Measurements from ENCODE around the gene CDK2.
"Not testable (repeated sequence)": the region's sequence is repeated elsewhere in the genome, so short reads cannot be mapped to it uniquely, and the experiment has no call there.

CDK2 gene

DNA sequence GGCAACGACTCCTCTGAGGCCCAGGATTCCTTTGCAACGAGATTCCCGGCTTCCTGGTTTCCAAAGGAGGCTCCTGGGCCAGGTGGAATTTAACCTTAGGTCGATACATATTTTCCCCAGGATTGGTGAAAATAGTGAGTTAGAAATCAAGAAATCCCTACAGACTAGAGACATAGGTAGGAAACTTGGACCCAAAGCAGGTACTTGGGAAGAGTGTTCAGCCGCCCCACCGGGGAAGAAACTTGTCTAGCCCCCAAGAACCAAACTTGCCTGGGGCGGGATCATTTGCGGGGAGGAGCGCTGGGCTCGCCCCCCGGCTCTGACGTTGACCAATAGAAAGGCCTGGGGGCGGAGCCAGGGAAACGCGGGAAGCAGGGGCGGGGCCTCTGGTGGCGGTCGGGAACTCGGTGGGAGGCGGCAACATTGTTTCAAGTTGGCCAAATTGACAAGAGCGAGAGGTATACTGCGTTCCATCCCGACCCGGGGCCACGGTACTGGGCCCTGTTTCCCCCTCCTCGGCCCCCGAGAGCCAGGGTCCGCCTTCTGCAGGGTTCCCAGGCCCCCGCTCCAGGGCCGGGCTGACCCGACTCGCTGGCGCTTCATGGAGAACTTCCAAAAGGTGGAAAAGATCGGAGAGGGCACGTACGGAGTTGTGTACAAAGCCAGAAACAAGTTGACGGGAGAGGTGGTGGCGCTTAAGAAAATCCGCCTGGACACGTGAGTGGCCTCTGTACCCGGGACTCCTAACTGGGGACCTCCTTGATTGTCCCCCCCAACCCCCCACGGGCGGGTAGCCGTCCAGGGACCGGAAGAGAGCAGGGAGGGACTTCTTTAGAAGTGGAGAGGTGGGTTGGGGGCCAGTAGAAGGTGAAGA, at the start of gene CDK2:
Gene CDK2, plus strand, starts transcription at position 423 of the 874 bp plus-strand sequence. Its CDS starts 179 bp downstream, at position 602.
- Mint-ChIP-seq H3K27me3 (no peaks in the 10 kb centered on the region), H3K4me1 (peaks cover 27 to 38% of the 10 kb centered on the region in 2 donors), H3K4me3 (peak within 1 kb of the TSS; percentile 94 to 97), H3K9me3 (no peaks in the 10 kb centered on the region), H3K27ac (peak within 1 kb of the TSS; percentile 96), H3K36me3 (peaks cover 14 to 25% of the 10 kb centered on the region in 2 donors)
- ATAC-seq (replicated peaks): peak; percentile 89 to 93
- peak; percentile 83 for DNase-seq

DNA sequence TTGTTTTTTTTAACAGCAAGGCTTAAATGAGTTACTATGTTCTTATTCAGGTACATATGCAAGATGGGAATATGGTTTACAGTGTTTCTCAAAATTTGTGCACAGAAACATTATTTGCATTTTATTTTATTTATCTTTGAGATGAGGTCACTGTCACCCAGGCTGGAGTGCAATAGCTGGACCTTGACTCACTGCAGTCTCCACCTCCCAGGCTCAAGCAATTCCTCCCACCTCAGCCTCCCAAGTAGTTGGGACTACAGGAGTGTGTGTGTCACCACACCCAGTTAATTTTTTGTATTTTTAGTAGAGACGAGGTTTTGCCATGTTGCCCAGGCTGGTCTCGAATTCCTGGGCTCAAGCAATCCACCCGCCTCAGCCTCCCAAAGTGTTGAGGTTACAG, 47.6 kb upstream of the CDK2 start:
- not testable (repeated sequence) for DNase-seq; H3K27ac Mint-ChIP-seq; ATAC-seq (replicated peaks); H3K27me3 Mint-ChIP-seq; H3K4me3 Mint-ChIP-seq; H3K9me3 Mint-ChIP-seq
- Mint-ChIP-seq H3K4me1 (peaks cover 15 to 35% of the 10 kb centered on the region in 2 donors), H3K36me3 (peaks cover 30 to 35% of the 10 kb centered on the region in 2 donors)

DNA sequence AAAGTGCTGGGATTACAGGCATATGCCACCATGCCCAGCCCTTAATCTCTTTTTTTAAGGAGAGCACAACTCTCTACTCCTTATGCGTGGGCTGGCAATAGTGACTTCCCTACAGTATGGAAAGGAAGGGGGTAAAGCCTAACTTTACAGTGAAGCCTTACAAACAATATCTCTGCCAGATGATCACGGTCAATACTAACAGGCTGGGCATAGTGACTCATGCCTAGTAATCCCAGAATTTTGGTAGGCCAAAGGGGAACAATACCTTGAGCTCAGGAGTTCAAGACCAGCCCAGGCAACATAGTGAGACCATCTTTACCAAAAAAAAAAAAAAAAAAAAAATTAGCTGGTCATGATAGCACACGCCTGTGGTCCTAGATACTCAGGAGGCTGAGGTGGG, 44.5 kb upstream of the CDK2 start:
- DNase-seq: no peak
- Mint-ChIP-seq H3K4me1 (peaks cover 23 to 33% of the 10 kb centered on the region in 2 donors), H3K36me3 (peaks cover 26 to 38% of the 10 kb centered on the region in 2 donors), H3K27me3 (no peaks in the 10 kb centered on the region), H3K4me3 (no peak overlapping the region), H3K27ac (no peak overlapping the region), H3K9me3 (no peaks in the 10 kb centered on the region)
- no peak for ATAC-seq (replicated peaks)

DNA sequence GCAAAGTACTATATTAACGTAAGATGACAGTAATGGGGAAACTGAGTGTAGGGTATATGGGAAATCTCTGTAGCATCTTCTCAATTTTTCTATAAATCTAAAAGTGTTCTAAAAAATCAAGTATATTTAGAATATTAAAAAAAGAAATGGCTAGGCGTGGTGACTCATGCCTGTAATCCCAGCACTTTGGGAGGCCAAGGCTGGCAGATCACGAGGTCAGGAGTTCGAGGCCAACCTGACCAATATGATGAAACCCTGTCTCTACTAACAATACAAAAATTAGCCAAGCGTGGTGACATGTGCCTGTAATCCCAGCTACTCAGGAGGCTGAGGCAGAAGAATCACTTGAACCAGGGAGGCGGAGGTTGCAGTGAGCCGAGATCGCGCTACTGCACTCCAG, 43.0 kb upstream of the CDK2 start:
- ATAC-seq (replicated peaks): not testable (repeated sequence)

DNA sequence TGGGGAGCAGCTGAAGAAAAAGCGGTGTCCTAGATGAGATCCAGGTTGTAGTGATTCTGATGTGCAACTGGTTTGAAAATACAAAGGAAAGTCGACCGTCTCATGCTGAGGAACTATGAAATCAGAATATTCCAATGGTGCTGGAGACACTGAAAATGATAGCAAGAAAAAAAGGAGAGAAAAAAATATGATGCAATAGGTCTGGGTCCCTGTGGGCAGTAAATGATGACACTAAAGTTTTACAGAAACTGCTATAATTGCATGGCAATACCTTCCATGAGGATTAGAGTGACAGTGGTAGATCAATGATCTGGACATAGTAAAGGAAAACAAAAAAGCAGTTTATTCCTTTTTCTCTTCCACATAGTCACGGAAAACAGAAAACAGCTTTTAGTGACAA, 41.3 kb upstream of the CDK2 start:
- Mint-ChIP-seq H3K4me3 (peak overlapping the region; percentile 90 to 98), H3K36me3 (peaks cover 25 to 35% of the 10 kb centered on the region in 2 donors), H3K4me1 (peaks cover 35 to 49% of the 10 kb centered on the region in 2 donors), H3K27me3 (no peaks in the 10 kb centered on the region), H3K27ac (peak overlapping the region; percentile 1), H3K9me3 (no peaks in the 10 kb centered on the region)
- ATAC-seq (replicated peaks) (no peak), DNase-seq (no peak)

More for the DNA sequence above, 43.0 kb upstream of the CDK2 start:
- DNase-seq, H3K27me3 Mint-ChIP-seq, H3K27ac Mint-ChIP-seq, H3K9me3 Mint-ChIP-seq, H3K4me3 Mint-ChIP-seq: not testable (repeated sequence)
- peaks cover 22 to 33% of the 10 kb centered on the region in 2 donors for H3K4me1 Mint-ChIP-seq
- H3K36me3 Mint-ChIP-seq: peaks cover 25 to 35% of the 10 kb centered on the region in 2 donors

DNA sequence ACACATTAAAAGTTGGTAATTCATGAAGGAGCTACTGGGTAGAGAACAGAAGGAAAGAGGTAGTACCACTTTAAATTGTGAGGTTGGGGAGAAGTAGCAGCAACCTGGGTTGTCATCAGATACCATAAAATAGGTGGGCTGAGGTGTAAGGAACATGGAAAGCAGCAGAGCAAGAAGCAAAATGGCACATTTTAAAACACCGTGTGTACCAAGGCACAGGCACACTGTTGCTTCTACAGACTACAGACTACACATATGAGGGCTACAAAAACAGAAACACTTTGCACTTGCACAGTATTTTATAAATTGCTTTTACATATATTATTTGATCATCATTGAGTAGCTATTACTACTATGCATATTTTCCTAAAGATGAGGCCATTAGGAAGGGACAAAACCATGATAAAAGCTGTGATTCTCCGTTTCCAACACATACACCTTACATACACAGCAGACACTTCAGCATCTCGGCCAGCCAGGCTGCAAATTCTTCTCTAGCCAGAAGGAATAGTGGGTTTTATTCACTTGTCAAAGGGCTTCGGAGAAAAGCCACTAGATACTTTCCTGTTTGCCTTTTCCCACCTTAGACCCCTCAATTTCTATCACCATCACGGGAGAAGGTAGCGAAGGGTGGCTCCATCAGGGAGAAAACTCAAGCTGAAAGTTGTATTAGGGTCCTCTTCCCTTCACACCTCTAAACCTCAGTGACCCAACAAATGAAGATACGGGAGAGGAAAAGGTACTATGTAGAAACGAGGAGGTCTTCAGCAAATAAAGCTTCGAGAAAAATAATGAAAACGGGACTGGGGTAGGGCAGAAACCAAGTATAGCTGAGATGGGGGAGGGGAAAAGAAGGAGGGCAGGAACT, 40.5 kb upstream of the CDK2 start:
- Mint-ChIP-seq H3K27me3 (no peaks in the 10 kb centered on the region), H3K27ac (peak overlapping the region; percentile 99), H3K4me3 (peak overlapping the region; percentile 90 to 98), H3K36me3 (peaks cover 25 to 36% of the 10 kb centered on the region in 2 donors), H3K4me1 (peaks cover 40 to 57% of the 10 kb centered on the region in 2 donors), H3K9me3 (no peaks in the 10 kb centered on the region)
- peak in 1 of 2 donors; percentile 0 for ATAC-seq (replicated peaks)
- DNase-seq: no peak

DNA sequence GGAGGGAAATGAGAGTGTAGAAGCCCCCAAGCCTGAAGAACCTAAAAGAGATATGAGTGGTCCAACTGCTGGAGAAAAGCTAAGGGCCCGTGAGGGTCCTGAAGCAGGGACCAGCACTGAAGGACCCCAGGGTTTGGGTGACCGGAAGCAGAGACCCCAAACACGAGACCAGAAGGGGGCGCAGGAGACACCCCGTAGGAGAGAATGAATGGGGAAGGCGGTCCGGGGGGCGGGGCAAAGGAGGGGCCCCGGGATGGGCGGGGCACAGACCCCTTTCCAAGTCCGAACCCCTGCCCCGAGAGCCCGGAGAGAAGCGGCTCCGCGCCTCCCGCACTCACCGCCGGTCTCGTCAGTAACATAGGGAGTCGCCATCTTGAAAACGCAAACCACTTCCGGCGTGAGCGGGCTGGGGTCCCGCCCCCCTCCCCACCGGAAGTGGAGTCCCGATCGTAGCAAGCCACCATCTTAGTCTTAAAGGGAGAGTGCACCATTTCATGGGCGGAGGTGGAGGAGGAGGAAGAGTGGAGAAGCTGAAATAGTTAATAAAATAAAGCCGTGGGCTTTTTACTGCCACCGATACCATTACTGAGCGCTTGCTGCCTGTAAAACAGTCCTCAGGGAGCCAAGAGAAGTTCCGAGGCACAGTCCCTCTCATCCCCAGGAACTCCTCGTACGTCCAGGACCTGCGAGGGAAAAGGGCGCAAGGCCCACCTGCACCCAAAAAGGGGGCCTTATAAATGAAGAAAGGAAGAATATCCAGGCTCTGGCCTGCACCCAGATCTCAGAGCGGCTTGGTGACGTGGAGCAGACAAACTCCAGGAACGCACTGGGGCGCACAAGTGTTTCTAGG, 39.7 kb upstream of the CDK2 start:
- H3K36me3 Mint-ChIP-seq: peaks cover 24 to 38% of the 10 kb centered on the region in 2 donors
- H3K4me3 Mint-ChIP-seq: peak overlapping the region; percentile 90 to 98
- H3K27ac Mint-ChIP-seq: peak overlapping the region; percentile 99
- H3K4me1 Mint-ChIP-seq: peaks cover 42 to 59% of the 10 kb centered on the region in 2 donors
- no peaks in the 10 kb centered on the region for H3K27me3 Mint-ChIP-seq
- no peaks in the 10 kb centered on the region for H3K9me3 Mint-ChIP-seq
- ATAC-seq (replicated peaks): peak; percentile 57 to 59
- peak; percentile 78 for DNase-seq

DNA sequence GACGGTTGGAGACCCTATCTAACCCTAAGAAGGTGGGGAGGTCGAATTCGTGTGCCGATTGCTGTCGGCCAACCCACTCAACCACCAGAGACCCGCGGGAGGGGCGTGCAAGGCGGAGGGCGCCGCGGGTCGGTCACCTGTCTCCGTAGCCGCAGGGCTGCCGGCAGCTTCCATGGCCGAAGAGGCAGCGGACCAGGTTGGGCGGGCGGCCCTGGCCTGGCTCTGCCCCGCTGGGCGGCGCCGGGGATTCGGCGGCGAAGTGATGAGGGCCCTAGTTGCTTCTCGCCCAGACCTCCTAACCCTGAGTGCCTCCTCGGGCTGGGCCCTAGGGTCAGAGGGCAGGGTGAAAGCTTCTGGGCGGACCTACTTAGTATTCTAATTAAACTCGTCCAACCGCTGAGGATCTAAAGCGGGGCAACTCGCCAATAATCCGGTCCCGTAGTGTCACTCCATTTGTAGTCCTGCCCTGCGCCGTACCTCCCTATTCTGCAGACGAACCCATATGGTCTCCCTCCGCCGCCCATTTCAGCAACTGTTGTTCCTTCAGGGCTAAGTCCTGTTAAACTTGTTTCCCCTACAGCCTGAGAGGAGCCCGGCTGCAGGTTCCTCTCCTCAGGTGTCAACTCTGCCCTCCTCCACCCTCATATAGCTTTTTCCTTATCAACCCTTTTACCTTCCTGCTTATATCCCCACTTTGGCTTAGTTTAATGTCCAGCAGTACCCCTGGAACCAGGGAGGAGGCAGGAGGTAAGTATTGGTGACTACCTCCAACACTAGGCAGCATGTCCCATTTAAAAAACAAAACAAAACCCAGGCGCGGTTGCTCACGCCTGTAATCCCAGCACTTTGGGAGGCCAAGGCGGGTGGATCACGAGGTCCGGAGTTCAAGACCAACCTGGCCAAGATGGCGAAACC, 38.8 kb upstream of the CDK2 start, which contains the start of gene PYM1:
Gene PYM1, minus strand, starts transcription at position 307 of the 915 bp plus-strand sequence. Its CDS starts 133 bp downstream, at position 174.
- ATAC-seq (replicated peaks): peak; percentile 68 to 70
- peaks cover 44 to 62% of the 10 kb centered on the region in 2 donors for H3K4me1 Mint-ChIP-seq
- H3K36me3 Mint-ChIP-seq: peaks cover 18 to 34% of the 10 kb centered on the region in 2 donors

DNA sequence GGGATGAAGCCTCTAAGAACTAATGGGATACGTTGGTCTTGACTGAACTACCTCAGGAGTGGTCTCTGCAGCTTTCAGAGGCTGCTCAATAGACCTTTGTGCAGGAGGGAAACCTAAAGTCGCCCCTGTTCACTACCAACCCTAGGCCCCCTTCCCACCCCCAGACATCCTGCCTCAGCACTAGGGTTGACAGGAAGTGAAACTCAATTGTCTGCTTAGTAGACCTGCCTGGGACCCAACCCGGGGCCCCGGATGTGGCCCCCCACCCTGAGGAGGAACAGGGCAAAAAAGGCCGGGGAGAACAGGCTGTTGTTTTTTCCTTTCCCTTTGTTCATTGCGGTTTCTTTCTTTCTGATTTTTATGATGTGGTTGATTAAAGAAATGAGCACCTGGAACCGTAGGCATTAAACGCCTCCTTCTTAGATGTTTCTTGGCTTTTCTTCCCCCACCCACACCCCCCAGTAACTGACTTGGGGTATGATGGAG, 37.3 kb upstream of the CDK2 start:
- ATAC-seq (replicated peaks): peak; percentile 28 to 55
- peaks cover 14 to 28% of the 10 kb centered on the region in 2 donors for H3K36me3 Mint-ChIP-seq
- H3K4me3 Mint-ChIP-seq: peak overlapping the region; percentile 98 to 99
- H3K27ac Mint-ChIP-seq: peak overlapping the region; percentile 95
- no peaks in the 10 kb centered on the region for H3K9me3 Mint-ChIP-seq
- DNase-seq: peak; percentile 63
- peaks cover 41 to 65% of the 10 kb centered on the region in 2 donors for H3K4me1 Mint-ChIP-seq
- no peaks in the 10 kb centered on the region for H3K27me3 Mint-ChIP-seq

More for the DNA sequence above, 38.8 kb upstream of the CDK2 start, which contains the start of gene PYM1:
- Mint-ChIP-seq H3K27me3 (no peaks in the 10 kb centered on the region), H3K9me3 (no peaks in the 10 kb centered on the region), H3K4me3 (peak within 1 kb of the TSS; percentile 98 to 99), H3K27ac (peak within 1 kb of the TSS; percentile 99)
- peak; percentile 80 for DNase-seq

DNA sequence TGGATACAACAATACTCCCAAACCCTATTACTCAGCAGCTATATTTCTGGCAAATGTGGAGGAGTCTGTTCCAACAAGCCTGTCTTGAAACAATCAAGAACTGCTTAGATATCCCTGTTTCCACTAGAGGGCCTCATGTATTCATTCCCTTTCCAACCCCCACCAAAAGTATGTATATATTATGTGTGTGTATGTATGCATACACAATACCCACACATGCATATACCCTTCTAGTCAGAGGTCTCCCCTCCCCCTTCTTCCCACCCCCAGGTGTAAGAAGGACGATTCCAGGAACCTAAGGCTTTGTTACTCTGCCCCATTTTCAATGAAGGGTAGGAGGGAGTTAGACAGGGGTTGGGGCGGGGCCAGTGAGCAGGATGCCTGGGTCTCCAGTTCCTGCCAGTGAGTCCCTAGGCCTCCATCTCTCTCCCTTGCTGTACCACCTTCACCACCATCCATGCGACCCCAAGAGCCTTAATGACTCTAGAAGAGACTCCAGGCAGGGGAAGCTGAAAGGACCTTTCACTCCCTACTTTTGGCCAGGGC, 35.8 kb upstream of the CDK2 start, which contains the start of gene DGKA:
Gene DGKA, plus strand, starts transcription at position 392 of the 546 bp plus-strand sequence. CDS start 5,342 bp downstream, outside the sequence.
- peak within 1 kb of the TSS; percentile 95 for H3K27ac Mint-ChIP-seq
- peak within 1 kb of the TSS; percentile 98 to 99 for H3K4me3 Mint-ChIP-seq
- DNase-seq (peak; percentile 39), ATAC-seq (replicated peaks) (peak; percentile 13 to 18)
- no peaks in the 10 kb centered on the region for H3K9me3 Mint-ChIP-seq
- H3K36me3 Mint-ChIP-seq: peaks cover 10 to 21% of the 10 kb centered on the region in 2 donors
- H3K4me1 Mint-ChIP-seq: peaks cover 36 to 63% of the 10 kb centered on the region in 2 donors
- H3K27me3 Mint-ChIP-seq: no peaks in the 10 kb centered on the region

DNA sequence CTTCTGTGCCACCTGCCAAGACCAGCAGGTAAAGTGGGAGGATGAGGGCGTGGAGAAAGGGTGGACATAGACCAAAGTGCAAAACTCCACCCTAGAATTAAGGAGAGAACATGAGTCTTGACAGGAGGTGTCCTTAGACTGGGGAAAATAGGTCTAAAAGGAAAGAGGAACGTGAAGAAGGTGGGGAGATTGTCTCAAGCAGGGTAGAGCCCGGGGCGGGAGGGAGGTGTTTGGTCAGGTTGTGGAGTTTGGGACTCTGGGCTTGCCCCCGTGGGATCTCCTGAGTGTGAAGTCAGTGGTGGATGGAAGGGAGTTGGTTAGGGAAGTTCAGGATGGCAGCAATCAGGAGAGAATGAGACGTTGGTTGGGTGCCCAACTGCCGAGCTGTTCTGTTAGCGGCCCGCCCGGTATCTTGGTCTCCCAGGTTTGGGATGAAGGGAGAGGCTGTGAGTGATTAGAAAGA, 35.3 kb upstream of the CDK2 start:
- Mint-ChIP-seq H3K27me3 (no peaks in the 10 kb centered on the region), H3K27ac (peak overlapping the region; percentile 95), H3K4me3 (peak overlapping the region; percentile 91 to 99), H3K4me1 (peaks cover 38 to 60% of the 10 kb centered on the region in 2 donors), H3K9me3 (no peaks in the 10 kb centered on the region), H3K36me3 (peaks cover 10 to 23% of the 10 kb centered on the region in 2 donors)
- ATAC-seq (replicated peaks) (no peak), DNase-seq (peak; percentile 8)
